ENCODE results near the gene PSORS1C2.

GRCh38 chr6:31128093-31128676 is 10.7 kb downstream of the PSORS1C2 start:
- TF ChIP-seq EZH2 (IDR thresholded peaks at IDR 0.05; ENCODE audit: insufficient read depth, poor library complexity, severe bottlenecking): no peak
- TF ChIP-seq EZH2phosphoT487 (IDR thresholded peaks at IDR 0.05; ENCODE audit: insufficient read depth, low read depth): no peak

Measured in GM23248 (cell line).